Loucy (cell line): ENCODE measurements around the gene MYO9A.

ENCODE experiments used
- EZH2phosphoT487 ChIP-seq: fragments of 200-600 bp; IDR thresholded peaks from 2 replicates; pipeline ENCODE4 v1.6.1; 2018; ENCODE audit warnings: antibody characterized with exemption, mild to moderate bottlenecking, moderate library complexity, borderline replicate concordance
- TF ChIP-seq, protein P1 (sequence below): fragments of 200-600 bp; sonication (generic); conservative IDR thresholded peaks from 2 replicates; pipeline ENCODE4 v1.5.1; 2014; ENCODE audit warnings: mild to moderate bottlenecking, antibody characterized with exemption, low read length

DNA sequence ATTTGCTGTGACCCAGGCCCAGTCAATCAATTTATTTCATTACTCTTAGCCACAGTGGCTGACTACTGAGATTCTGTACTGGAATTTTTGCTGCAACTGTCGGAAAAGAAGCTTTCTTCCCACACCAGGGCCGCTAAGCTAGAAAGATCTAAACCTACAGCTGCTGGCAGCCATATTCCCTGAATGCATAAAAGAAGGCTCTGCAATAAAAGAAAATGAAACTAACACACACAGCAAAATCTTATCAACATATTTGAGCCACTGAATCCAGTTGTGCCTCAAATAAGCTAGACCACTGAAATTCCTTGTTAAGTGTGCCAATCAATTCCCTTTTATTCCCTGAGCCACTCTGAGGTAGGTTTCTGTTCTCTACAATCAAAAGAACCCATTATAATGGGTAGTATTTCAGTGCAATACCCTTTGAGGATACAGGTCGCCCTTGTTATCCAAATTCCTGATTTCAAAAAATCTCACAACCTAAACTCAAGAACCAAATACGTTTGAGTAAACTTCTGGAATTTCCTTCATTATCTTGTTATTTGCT lies 60.3 kb downstream of the MYO9A start:
- TF ChIP-seq, protein P1, sequence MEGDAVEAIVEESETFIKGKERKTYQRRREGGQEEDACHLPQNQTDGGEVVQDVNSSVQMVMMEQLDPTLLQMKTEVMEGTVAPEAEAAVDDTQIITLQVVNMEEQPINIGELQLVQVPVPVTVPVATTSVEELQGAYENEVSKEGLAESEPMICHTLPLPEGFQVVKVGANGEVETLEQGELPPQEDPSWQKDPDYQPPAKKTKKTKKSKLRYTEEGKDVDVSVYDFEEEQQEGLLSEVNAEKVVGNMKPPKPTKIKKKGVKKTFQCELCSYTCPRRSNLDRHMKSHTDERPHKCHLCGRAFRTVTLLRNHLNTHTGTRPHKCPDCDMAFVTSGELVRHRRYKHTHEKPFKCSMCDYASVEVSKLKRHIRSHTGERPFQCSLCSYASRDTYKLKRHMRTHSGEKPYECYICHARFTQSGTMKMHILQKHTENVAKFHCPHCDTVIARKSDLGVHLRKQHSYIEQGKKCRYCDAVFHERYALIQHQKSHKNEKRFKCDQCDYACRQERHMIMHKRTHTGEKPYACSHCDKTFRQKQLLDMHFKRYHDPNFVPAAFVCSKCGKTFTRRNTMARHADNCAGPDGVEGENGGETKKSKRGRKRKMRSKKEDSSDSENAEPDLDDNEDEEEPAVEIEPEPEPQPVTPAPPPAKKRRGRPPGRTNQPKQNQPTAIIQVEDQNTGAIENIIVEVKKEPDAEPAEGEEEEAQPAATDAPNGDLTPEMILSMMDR, result no peak
- TF ChIP-seq EZH2phosphoT487, result no peak
